GM18498 (cell line): ENCODE data around the gene SLC27A4.

Experiments used
- ATAC-seq: cut with Tn5 transposase; IDR thresholded peaks from one replicate; pipeline ENCODE4 v1.9.1; 2021; ENCODE audit warnings: mild to moderate bottlenecking, moderate library complexity; ENCODE audit not compliant: unreplicated experiment

The SLC27A4 gene

DNA sequence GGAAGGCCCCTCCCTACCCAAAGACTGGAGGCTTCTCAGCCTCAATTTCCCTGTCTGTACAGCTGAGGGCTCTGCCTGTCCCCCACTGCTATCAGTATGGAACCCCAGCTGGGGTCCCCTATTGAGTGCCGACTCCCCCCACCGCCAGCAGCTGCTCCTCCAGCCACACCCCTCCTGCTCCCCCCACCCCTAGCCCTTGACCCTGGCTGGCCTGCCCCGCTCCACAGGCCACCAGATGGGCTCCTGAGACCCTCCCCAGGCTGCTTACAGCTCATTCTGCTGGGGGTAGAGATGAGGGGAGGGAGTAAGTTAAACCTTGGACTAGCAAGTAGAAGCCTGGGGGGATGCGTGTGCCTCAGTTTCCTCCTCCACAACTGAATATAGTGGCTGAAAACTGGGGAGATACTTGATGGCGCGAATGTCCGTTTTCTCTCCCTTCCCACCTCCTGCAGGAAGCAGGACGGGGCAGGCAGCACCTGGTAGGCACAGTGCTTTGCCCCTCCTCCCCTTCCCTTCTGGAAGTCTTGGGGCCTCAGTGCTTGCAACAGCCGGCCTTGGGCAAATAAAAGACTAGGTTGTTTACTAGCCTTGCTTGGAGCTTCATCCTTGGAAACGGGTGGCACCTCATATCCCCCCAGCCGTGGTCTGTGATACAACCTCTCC, 50.0 kb downstream of the SLC27A4 start:
- no peak for ATAC-seq

DNA sequence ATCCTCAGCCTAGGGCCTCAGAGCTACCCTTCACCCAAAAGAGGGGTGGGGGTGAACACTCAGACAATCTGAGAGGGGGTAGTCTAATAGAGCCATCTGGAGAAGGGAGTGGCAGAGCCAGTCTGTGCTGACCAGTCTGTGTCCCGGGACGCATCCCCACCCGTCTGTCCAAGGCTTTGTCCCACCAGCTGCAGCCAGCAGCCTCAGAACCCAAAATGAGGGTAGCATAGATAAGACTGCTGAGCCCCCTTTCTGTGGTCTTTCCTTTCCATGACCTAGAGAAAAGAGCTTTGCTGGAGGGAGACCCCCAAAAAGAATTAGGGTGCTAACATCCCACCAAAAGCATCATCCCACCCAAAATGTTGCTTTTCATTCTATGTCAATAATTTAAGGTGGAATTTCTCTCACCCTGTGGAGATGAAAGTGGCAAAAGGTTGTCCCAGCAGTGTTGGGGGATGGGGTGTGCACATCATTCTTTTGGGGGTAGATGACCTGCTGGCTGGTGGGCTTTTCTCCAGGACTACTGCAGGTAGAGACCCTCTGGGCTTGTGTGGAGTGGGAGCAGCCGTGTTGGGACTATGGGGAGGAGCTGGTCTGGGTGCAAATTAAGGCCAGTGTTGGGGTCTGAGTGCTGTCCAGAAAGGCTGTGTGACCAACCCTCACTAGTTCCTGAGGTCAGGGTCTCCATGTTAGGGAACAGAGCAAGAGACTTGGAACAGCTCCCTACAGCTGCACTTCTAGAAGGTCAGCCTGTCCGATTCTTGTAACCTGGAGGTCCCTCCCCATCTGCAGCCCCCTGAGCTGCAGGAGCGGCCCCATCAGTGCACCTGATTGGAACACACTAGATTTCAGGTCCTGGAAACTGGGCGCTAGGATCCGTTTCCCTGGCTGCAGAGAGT, 50.7 kb downstream of the SLC27A4 start:
- ATAC-seq = no peak

DNA sequence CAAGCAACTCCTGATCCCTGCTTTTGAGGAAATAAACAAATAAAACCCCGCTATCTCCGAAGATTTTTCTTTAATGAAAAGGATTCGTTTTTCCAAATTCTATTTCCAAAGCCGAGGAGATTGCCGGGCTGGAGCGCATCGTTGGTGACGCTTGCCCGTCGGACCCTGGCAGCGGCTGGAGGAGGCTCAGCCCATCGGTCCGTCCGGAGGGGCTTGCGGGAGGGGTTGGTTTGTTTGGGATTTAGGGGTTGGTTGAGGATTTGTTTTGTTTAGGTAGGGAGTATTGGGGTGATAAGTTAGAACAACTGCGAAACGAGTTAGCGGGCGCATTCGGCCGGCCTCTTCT, 51.6 kb downstream of the SLC27A4 start:
- ATAC-seq = no peak

DNA sequence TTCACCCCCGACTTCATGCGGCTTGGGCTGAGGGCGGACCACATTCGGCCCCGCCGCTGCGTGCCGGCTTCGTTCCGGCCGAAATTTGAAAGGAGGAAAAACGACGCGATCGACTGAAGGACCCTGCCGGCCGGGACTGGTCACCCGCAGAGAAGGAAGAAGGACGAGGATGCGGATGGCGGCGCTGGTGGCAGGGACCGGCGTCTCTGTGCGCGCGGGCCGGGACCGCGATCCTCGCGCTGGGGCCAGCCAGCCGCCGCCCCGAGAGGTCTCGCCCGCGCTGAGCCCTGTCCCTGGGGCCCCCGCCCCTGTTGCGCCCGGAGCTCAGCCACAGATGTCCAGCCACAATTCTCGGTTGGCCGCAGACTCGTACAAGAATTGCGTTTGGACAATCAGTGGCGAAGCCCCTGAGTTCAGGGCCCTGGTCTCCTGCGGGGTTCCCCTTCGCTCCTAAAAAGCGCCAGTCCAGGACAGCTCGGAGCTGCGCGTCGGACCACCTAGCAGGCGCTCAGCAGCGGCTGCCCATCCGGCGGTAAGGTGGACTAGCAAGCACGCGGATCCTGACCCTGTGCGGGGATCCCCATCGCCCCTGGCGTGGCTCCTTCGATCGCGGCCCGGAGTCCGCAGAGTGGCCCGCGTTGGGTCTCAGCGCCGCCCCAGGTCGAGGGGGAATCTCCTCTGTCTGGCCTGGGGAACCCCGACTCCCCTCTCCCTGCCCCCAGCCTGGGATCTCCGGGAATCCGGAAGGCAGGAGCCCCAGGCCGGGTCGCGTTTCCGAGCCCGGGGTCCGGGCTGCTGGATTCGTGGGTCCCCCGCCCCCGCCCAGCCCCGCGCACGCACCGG, 52.2 kb downstream of the SLC27A4 start:
- ATAC-seq = no peak

DNA sequence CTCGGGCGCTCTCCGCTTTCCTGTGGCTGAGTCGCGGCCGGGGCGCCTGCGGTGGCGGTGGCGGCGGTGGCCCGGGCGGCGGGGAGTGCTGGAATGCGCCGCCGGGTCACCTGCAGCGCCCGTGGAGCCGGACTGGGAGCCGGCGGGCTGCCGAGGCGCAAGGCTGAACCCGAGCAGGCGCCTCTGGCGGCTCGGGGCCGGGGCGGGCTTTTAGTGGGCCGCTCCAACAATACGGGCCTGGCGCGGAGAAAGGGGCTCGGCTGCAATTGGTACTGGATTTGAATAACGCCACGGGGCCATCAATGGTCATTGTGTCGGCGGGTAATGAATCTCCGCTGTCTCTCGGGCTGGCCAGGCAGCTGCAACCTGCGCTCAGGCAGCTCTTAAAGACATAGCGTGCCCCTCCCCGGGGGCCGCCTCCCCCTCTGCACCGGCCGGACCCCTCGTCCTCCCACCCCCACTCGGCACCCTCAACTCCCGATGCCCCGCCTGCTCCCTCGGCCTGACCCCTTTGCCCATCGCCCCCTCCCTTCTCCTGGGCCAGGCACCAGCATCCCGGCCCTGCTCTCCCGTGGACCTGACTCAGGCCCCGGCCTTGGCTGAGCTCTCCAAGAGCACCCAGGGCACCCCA, 52.9 kb downstream of the SLC27A4 start:
- ATAC-seq = no peak

DNA sequence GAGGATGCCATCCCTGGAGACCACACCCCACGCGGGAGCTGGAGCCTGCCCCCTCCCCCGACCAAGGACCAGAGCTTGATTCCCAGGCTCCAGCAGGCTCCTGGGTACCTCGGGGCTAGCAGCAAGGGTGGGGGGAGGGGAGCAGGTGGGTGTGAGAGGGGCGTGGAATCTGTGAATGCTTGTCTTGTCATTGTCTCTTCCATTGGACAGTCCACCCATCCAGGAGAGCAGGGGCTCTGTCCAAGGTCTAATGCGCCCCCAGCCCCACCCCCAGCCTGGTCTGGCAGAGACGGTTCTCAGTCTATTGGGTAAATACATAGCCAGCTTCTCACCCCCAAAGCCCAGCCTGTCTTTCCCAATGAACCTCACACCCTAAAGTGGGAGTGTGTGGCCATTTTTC, 53.6 kb downstream of the SLC27A4 start:
- ATAC-seq = no peak

DNA sequence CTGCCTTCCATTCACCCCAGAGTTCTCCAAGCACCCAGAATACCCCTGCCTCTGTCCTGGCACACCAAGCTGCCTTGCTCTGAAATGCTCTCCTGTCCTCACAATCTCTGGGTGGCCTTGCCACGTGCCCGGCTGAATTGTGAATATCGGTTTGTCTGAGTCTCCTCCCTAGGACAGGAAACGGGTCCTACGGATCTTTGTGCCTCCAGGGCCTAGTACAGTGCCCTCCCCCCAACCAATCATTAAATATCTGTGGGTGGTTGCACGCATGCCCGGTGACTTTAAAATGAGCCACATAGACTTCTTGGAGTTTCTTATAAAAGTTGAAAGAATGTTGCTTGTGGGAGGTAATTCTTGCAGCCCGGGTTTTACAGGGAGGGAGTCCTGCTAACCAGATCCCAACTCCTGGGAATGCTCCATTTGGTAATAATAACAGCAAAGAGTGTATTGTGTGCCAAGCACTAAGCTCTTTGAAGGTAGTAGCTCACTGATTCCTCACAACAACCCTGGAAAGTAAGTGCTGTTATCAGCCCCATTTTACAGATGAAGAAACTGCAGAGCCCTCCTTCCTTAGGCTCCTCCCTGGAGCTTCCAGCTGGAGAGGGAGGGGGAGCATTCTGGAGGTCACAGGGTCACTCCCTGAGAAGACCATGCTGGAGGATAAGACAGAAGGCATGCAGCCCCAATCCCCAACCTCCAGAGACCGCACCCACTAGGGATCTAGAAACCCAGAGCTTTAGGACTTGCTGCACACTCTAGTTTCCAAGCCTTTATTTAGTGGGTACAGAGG, 54.2 kb downstream of the SLC27A4 start:
- no peak for ATAC-seq

DNA sequence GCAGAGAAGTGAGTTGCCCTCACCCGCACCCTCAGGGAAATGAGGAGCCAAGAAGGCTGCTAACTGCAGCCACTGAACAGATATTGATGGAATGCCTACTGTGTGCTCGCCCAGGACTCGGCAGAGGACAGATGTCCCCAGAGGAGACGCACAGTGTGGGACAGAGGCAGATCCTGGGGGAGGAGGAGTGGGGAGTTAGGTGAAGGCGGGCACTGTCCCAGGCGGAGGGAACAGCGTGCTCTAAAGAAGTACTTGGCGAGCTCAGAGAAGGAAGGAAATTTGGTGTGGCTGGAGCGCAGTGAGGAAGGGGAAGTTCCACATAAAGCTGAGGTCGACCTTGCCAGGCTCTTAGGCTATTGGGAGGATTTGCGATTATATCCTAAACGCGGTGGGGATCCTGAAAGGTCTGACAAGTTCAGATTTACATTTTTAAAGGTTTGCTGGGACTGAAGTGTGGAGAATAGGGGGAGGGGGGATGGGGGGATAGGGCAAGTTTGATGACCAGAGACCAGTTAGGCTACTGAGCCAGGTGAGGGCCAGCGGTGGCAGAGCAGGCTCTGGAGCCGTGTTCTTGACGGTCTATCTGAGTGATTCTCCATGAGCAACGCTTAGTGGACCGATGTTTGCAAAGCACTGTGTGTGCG, 56.8 kb downstream of the SLC27A4 start:
- ATAC-seq = no peak

DNA sequence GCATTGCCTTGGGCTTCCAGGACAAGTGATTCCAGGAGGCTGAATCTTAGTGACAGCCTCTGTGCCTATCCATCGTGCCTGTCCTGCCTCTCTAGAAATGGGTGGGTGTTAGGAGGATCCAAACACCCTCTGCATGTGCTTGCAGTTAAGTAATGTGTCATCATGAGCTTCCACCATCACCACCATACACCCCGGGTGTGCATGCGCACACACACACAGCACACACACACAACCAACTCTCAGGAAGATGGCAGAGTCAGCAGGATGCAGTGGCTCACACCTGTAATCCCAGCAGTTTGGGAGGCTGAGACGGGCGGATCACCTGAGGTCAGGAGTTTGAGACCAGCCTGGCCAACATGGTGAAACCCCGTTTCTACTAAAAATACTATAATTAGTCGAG, 57.5 kb downstream of the SLC27A4 start:
- no peak for ATAC-seq

DNA sequence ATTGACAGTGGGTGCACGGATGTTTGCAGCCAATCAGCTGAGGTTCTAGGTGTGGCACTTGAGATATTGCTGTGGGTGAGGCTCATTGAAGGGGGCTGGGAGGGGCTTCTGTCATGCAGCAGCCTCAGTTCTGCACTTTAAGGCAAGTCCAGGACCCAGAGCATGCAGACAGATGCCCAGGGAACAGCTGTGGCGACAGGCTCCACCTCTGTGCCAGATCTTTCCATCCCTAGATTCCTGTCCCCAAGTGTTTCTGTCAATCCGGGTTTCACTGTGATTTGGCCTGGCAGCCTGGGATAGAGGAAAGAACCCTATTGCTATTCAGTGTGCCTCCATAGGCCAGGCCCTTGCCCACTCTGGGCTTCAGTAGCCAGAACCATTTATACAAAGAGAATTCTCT, 59.5 kb downstream of the SLC27A4 start:
- no peak for ATAC-seq

DNA sequence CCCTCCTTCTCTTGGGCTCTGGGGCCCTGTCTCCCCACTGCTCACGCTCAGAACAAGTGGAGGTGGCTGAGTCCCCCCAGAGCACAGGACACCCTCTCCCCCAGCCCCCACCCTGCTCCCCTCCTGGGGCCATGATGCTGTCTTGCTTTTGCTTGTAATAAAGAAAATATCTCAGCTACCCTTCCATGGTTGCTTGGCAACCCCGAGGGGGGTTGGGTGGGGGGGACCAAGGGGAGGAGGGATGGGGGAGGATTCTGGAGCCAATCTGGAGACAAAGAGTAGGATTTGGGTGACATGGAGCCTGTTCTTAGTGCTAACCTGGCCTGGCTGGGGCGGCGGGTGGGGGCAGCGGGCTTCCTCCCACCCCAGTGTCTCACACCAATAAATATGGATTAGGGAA, 64.2 kb downstream of the SLC27A4 start:
- no peak for ATAC-seq

DNA sequence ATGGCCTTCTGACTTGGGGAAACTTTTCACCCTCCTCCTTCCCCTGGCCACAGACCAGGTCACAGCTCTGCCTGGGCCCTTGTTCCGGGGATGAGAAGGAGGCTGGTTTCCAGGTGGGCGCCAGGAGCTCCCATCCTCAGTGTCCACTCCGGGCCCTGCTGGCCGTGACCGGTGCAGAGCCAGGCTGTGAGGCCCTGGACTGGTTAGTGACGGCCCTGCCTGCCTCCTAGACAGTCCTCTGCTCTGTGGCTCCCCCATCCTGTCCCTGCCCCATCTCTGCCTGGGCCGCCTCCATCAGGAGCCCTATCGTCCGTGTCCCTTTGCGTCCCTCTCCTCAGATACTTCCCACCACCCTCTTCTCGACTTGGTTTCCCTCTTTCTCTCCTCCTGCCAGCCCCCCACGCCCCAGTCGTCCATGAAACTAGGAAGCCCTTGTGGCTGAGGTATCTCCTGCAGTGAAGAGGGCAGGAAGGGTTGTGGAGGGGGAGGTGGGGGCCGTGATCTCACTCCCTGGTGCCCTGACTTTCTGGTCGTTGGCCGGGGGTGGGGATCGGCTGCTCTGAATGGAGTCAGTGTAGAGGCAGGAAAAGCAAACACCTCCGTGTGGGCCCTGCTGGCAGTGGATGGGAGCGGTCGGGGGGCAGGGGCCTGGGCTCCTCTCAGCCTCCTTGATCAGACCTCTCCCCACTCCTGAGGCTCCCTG, 64.9 kb downstream of the SLC27A4 start:
- no peak for ATAC-seq

DNA sequence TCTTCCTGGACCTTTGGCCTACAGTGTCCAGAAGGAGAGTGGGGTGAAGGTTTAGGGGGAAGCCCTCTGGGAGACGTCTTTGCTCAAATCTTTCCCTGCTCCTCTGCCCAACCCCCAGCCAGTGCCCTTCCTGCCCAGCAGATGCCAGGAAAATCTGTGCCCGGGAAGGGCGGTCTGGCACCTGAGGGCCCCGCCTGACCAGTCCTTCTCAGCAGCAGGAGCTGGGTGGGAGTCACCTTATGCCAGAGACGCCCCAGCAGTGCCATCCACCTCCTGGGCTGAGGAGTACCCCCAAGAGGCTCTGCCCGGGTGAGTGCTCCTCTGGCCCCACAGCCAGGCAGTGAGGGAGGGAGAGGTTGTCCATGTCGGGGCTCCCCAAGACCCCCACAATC, 65.4 kb downstream of the SLC27A4 start:
- ATAC-seq = no peak

DNA sequence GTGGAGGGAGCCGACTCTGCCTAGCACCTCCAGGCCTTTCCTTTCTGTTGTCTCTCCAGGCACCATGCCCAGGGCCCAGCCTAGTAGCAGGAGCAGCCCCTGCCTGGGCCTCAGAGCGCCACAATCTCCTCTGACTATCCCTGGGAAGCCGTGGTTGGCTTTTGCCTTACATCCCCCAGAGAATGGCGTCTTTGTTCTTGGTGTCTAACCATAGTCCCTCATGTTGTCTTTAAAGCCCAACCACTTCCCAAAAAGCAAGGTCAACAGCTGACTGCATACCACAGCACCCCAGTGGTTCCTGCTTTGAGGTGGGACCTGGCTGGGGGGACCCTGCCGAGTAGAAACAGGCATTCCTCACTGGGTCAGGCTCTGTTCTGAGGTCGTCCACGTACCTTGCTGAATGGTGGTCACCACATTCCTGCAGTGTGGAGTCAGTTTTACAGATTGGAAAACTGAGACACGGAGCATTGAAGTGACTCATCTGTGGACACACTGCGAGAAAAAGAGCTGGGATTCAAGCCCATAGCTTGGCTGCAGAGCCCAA, 66.6 kb downstream of the SLC27A4 start:
- ATAC-seq = no peak

DNA sequence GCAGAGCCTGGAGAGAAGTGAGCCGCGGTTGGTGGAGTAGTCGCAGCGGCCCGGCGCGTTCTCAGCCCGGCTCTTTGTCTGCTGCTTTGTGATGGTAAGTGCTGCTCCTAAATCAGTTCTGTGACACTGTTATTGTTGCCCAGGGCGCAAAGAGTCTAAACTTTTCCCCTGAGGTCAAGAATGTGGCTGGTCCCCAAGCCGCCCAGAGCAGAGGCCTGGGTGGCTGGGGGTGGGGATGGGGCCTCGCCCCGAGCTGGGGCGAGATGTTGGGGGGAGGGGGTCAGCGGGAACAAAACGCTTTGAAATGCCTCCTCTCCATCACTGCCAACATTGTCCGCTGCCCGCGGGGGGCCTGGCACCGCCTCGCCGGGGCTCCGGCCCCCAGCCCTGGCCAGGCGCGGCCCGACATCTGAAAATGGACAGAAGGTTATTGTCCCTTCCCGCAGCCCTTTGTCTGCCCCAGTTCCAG, 68.7 kb downstream of the SLC27A4 start:
- ATAC-seq = no peak

DNA sequence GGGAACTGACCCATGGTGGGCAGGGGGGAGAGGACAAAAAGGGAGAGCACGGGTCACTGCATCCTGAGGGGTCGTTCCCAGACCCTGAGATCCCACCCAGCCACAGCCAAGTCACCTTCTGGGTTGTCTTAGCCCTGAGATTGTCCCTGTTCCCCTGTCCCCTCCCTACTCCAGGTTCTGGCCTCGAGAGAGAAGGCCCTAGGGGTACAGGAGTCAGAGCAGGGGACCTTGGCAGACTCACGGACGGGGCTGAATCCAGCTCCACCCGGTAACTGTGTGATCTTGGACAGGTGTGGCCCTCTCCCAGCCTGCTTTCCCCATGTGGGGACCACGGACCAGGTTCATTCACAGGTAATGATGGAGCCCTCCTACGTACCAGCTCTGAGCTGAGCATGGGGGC, 69.1 kb downstream of the SLC27A4 start:
- no peak for ATAC-seq

DNA sequence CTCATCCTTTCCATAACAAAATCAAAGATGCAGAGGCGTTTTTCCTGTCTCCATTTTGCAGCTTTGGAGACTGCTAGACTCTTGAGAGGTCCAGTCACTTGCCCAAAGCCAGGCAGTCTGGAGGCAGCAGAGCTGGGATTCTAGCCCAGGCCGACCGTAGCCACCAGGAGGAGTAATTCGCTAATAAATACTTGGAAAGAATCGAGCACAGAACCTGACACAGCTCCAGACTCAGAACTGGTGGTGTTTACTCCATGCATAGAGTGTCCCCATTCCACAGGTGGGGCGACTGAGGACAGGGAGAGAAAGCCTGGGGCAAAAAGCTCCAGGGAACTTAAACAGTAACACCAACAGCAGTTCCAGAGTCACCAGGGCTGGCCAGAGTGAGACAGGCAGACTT, 69.7 kb downstream of the SLC27A4 start:
- ATAC-seq = no peak
